ENCODE results near the gene BMP5.
"Not testable (repeated sequence)": the region's sequence is repeated elsewhere in the genome, so short reads cannot be mapped to it uniquely, and the experiment has no call there.

BMP5 gene

DNA sequence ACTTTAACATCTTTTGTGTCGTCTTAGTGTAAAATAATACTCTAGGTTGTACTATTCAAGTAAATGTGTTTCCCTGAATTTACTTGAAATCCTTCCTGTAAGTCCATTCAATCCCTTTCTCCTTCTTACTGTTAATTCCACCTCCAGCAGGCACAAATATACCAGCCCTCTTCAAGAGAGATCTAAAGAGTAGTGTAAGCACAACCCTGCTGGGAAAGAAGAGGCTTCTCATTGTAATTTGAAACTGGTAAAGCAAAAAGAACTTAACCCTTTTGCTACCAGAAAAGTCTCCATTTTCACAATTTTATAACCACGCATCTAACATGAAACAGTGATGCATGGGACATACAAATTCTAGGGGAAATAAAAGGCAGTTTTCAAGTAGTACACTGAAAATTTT is at the start of gene BMP5:
Gene BMP5, minus strand, starts transcription at position 191 of the 400 bp plus-strand sequence. CDS start 725 bp downstream, outside the sequence.
- no peak for DNase-seq

DNA sequence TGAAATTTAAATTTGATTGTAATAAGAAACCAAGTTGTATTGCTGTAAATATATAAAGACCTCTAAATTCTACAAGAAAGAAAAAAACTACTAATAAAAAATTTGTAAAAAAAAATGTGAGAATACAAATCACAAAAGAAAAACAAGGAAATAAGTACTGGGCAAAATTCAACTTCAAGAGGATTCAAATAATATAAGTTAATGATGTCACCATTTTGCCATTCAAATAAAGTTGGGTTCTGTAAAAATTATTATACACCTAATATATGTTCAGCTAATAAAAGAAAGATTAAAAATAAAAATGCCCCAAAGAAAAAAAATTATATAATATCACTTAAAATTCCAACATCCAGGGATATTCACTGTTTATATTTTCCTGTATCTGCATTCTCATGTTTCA is 47.0 kb upstream of the BMP5 start:
- DNase-seq = no peak

DNA sequence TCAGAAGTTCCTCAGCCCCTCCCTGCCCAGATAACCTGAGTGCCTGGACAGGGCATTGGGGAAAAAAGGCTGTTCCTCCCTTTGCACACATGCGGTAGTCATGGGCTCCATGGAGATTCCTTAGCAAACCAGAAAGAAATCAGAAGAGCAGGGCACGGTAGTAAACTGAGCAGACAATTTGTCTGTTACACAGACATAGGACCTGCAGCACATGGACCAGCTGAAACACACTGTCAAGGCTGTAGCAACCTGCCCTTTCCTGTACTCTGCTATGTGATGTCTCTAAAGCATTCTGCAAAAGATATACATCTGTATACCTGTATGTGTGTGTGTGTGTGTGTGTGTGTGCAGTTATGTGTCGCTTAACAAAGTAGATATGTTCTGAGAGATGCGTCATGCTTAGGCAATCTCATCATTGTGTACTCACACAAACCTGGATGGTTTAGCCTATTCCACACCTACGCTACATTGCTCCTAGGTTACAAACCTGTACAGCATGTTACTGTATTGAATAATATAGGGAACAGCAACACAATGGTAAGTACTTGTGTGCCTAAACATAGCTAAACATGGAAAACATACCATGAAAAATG is 44.4 kb upstream of the BMP5 start:
- DNase-seq = no peak

DNA sequence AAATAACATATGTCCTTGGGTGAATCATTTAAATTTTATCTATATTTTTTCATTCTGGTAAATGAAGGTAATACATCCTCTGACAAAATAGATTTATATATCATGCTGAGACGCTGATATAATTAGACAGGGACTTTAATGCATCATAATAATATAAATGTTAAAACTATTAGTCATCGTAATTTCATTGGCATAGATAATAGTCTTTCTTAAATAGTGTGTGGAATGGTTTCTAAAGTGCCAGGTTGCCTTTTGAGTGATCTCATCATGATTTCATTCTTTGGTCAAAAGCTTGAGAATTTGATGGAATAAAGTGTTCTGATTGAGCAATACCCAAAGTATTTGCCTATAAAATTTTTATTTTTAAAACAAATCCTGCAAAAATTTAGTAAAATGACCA is 43.2 kb upstream of the BMP5 start:
- DNase-seq = peak; percentile 90

DNA sequence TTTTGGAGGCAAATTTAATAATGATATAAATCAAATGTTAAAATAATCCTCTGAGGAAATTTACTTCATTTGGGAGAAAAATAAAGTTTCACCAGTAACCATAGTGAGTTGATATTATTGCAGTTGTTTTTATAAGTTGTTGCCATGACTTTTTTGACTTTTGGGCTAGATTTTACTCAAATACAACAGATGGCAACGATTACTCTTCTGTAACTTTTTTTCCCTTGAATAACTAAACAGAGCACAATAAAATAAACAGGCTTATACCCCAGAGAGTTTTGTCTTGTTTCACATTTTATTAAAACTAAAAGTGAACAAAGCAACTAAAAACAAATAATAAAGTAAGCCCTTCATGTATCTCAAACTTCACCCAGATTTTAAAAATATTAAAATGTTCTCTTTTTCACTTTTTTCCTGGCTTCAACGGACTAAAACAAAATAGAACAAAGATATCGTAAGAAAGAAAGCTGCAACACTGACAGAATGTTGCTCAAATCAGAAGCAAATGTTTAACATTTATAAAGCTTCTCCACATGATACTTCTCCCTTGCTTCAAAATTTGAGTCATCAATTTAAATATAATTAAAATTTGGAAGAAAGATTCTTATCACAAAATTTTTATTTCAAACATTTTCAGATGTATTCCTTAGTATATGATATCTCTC is 42.5 kb upstream of the BMP5 start:
- no peak for DNase-seq

DNA sequence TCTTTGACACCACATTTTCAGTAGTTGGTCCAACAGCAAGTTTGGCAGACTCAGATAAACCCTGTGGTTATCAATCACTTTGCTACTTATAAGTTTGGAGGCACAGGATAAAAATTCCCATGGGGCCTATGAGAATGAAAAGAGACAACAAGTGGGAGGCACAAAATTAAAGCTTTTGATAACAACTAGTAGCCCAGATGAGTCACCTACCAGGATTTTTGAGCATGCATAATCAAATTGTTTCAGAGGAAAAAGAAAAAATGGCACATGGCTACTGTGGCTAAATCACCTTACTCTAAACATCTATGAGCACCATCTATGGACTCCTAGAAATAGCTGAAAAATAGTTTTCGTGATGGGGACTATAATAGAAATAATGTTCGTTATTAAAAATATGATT is 40.8 kb upstream of the BMP5 start:
- peak; percentile 84 for DNase-seq

DNA sequence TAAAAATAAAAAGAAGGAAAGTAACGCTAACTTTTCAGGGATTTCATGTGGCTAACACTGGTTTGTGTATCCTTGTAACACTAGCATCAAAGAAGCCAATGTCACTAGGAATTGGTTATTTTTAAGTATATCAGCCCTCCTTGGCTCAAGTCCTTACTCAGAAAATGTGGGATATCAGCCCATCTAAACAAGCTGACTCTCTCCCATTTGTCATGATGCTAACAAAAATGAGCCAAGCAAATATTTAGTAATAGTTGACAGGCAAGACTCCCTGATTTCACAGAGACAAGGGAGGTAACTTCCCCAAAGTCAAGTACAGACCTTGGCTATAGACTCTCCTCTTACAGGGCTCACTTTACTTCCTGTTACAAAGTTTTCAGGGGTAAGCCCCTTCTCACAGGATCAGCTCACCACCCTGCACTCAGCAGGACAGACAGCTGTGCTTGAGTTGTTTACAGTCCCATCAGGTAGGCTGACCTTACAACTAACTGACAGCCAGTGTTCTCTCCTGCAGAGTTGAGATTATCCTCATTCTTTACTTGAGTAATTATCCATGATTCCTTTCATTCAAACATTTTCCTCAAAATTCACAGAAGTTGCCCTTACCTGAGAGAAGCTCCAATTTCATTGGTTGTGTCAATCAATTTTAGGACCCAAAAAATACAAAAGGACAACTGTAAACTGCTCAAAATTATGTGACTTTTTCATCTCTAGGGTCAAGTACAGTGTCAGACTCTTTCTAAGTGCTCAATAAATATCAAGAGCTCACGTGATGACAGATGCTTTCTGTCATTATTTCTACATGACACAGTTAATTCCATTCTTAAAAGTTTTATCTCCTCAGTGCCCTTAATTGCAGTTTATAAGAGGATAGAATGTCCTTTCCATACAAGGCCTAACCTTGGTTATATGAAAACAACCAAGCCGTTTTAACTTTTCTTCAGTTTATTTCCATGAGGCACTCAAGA is 38.1 kb upstream of the BMP5 start:
- DNase-seq = no peak

DNA sequence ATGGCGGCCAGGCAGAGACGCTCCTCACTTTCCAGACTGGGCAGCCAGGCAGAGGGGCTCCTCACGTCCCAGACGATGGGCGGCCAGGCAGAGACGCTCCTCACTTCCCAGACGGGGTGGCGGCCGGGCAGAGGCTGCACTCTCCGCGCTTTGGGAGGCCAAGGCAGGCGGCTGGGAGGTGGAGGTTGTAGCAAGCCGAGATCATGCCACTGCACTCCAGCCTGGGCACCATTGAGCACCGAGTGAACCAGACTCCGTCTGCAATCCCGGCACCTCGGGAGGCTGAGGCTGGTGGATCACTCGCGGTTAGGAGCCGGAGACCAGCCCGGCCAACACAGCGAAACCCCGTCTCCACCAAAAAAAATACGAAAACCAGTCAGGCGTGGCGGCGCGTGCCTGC is 35.1 kb upstream of the BMP5 start:
- DNase-seq = not testable (repeated sequence)

DNA sequence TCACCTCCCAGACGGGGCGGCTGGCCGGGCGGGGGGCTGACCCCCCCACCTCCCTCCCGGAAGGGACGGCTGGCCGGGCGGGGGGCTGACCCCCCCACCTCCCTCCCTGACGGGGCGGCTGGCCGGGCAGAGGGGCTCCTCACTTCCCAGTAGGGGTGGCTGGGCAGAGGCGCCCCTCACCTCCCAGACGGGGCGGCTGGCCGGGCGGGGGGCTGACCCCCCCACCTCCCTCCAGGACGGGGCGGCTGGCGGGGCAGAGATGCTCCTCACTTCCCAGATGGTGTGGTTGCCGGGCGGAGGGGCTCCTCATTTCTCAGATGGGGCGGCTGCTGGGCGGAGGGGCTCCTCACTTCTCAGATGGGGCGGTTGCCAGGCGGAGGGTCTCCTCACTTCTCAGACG is 34.5 kb upstream of the BMP5 start:
- DNase-seq = not testable (repeated sequence)

DNA sequence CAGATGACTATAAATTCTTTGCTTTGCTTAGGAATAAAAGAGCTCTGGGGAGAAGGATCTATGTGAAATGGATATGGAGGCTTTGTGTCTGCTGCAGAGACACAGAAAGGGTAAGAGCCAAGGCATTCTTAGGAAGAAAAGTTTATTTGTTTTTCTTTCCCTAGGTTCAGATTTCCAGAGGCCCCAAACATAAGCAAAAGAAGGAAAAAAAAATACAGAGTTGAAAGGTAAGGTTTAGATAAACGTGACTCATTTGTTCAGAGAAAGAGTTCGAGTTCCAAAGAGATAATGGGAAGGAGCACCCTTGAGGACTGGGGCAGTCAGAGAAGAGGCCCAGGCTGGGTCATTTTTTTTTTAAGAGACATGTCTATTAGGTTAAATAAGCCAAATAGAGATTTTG is 27.4 kb upstream of the BMP5 start:
- DNase-seq = peak; percentile 23

DNA sequence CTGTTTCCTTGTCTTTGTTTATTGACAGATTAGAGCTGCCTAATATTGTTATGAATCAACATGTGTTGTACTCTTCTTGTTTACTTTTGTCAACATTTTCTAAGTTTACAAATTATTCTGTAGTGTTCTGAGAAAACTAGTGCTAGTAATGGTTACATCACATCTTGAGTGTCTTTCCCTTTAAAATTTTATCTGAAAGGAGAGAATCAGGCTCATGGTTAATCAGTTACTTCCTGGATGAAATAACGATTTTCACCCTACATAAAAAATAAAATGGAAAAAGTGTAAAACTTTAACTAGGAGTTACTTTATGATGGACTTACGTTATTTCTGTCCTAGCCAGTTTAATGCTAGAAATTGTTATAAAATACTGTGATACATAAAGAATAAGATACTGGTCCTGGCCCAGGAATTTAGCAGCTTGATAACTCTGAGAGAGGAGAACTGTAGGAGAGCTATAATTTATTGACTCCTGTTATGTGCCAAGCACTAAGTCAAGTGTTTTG is 26.4 kb upstream of the BMP5 start:
- no peak for DNase-seq

DNA sequence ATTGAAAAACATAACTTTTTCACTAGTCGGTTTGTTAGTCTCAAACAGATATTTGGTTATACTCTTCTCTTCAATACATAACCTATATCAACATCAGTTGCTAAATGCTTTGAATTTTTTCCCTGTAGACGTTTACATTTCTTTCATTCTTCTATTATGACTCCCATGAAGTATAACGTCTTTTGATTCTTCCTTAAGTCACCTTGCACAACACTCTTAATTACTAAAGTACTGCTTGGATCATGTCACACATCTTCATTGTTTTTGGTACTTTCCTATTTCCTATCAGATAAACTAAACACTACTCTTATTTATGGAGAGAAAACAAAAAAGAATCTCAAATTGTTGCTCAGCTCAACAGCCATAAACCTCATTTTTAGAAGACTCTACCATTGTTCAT is 23.0 kb upstream of the BMP5 start:
- peak; percentile 83 for DNase-seq

DNA sequence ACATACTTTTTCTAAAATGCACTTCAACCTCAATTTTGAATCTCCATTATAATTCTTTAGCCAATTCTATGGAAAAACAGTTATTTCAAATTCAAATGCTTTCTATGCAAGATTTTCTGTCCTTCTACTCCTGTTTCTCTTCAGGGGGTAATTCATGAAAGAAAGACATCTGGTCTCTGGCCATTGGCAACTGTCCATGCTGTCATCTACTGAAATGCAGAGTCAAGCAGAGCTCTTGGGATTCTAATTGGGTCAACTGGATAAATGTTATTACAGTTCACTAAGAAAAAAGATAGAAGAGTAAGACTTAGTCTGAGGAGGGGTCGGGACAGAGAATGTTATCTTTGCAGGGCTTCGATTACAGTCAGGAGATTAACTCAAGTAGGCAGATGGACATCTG is 22.0 kb upstream of the BMP5 start:
- DNase-seq = peak; percentile 41

DNA sequence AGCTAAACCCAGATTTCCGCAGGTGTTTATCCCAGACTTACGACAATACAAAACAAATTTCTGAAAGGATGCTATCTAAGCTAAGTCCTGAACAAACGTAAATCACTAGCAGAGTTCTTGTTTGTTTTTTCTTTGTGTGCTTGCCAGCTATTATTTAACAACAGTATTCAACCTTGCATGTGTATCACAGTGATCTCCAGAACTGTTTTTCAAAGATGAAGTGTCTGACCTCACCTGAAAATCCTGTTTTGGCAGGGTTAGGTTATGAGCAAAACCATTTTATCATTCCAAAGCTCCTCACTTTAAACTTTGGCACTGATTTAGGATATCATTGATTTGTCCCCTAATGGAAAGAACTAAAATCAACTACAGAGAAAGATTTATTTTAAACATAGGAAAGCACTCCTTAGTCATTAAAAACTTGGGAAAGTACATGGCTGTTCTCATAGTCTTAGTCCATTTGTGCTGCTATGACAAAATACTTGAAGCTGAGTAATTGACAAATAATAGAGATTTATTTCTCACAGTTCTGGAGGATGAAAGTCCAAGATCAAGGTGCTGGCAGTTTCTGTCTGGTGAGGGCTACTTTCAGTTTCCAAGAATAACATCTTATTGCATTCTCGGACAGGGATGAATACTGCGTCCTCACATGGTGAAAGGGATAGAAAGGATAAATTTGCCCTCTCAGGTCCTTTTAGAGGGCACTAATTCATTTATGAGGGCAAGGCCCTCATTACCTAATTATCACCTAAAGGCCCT is 20.8 kb upstream of the BMP5 start:
- DNase-seq = no peak

DNA sequence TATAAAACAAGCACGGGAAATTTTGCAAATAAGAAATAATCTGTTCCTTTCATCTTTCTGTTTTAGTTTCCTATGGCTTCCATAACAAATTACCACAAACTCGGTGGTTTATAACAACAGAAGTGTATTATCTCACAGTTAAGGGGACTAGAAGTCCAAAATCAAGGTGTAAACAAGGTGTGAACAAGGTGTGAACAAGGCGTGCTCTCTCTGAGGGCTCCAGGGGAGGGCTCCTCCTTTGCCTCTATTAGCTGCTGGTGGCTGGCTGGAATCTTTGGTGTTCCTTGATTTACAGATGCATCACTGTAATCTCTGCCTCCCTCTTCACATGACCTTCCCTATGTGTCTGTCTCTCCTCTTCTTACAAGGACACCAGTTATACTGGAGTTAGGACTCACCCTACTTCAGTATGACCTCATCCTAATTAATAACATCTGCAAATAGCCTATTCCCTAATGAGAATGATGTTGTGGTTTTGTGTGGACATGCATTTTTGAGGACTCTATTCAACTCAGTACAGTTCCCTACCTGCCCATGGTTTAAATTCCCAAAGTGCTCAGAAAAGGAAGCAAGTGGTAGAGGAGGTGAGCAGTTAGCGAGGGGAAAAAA is 17.5 kb upstream of the BMP5 start:
- peak; percentile 36 for DNase-seq

DNA sequence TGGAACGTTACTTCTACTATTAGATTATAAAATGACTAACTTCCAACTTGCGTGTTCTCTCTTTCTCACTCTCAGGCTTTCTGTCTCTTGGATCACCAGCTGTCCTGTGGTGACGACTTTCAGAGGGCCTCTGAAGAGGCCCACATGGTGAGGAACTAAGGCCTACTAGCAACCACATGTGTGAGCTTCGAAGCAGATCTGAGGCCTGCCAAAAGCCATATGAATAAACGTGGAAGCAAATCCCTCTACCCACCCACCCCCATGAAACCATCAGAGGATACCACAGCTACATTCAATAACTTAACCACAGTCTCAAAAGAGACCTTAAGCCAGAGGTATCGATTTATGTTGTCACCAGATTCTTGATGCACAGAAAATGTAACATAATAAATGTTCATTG is 13.5 kb upstream of the BMP5 start:
- DNase-seq = no peak

DNA sequence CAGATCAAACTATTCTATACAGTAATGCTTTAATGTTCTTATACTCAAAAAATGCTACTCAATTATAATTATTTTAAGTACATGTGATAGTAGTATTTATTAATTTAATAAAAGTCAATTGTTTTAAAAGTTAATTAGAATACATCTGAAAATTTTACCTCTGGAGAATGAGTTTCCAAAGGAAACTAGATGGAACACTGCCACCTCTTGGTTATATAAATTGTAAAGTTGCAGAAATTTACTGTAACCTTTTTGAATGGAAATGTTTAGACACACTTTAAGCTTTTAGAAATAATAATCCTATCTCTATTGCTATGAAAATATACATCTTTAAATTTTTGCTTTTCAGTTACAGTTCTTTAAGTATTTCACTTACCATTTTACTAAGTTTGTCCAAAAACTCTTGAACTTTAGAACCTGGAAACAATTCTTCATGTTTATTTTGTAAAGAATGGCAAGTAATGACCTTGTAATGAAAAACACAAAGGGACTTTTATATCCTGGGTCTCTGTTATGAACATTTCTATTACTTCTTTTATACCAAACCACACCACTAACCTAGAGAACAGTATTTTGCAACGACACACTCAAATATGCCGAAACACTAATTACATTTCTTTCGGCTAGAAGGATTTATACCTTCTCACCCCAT is 10.9 kb upstream of the BMP5 start:
- DNase-seq = peak; percentile 25

DNA sequence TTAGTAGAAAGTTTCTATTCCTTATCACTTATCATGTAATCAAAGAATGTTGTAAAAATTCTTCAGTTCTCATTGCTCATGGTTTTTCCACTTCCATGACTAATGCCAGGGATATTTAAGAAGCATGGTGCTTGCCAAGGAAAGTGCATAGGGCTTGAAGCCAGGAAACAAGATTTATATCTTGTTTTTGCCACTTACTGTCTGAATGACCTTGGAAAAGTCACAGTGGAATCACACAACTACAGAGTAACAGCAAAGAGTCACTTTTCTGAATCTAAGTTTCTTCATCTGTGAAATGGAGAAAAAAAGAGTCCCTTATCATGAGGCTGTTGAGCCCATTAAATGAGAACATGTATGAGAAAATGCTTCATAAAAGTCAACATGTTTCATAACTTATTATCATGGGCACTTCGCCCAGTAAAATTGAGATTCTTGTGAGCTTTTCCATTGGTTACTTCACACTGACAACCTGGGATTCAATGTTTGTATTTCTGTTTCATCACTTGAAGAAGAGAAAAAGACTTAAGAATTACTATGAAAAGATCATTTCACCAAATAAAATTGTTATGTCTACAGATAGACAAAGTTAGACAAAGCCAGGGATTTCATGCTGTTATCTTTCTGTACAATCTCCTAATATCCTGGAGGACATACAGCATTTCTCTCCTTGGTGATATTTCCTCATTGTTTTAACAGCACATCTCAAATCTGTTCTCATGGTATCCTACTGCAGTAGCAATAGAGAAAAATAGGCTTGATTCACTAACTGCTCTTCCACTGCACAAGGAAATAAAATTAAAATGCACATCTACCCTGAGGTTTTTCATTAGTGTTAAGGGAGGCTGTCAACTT is 7.6 kb upstream of the BMP5 start:
- DNase-seq = peak; percentile 94

DNA sequence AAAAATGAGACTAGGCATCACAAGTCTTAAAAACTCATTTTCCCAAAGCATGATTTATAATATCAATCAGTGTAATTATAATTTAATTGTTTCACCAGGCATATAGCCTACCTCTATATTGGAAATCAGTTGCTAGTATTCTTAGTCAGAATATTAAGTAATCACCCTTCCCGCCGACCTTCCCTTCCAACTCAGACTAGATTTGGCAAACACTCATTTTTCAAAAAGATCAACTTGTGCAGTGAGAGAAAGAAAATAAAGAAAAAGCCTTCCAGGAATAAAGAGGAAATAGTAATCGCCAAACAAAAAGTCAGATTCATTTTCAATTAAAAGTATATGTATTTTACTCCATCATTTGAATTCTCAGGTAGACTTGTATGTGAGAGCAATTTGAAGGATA is 1.9 kb upstream of the BMP5 start:
- no peak for DNase-seq

DNA sequence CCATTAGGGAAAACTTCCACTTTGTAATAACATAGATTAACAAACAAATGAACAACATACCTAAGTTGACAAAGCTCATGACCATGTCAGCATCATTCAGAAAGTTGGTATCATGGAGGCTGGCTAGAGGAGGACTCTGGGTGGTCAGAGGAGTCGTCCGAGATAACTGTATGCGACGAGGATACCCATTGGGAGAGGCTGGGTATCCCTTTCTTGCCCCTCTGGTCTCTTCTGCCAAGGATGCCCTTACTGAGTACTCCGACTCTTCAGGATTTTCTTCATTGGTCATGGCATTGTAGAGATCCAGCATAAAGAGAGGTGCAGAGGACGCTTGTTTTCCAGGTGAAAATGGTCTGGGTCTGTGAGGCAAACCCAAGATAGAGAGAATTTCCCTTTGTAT is 1.1 kb downstream of the BMP5 start:
- no peak for DNase-seq

DNA sequence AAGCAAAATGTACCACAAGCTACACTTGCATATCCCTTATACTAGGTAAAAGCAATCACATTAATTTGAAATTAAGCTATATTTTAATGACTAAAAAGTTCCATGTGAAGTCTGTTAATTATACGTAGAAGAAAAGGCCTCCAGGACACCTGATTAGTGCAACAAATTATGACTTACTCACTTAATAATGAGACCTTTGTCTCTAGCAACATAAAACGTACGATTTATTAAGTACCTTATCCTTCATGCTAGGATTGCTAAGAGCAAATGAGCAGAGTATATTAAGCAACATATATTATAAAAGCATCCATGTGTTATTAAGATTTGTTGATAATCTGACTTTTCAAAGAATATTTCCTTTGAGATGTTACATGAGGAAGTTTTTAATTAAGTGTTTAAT is 2.5 kb downstream of the BMP5 start:
- DNase-seq = no peak
